GM06990 (cell line): ENCODE results near the gene DLX4.

Source experiments
- DNase-seq: peaks from one replicate; pipeline ENCODE4 v3.0.0-alpha.2; 2011; ENCODE audit not compliant: insufficient read length; ENCODE audit errors: extremely low read depth
- H3K27me3 ChIP-seq: replicated peaks from 2 replicates; pipeline ENCODE4 v1.6.0; 2011; ENCODE audit warnings: low read length; ENCODE audit not compliant: control insufficient read depth, insufficient read depth
- H3K36me3 ChIP-seq: 2 replicates; pipeline ENCODE4 v1.5.1; 2011; ENCODE audit warnings: low read length; ENCODE audit not compliant: control insufficient read depth, insufficient read depth
- H3K4me3 ChIP-seq: replicated peaks from 2 replicates; pipeline ENCODE4 v1.5.1; 2011; ENCODE audit warnings: low read depth, mild to moderate bottlenecking, control low read depth, low read length
- TF ChIP-seq, protein P1 (sequence below): IDR thresholded peaks from 2 replicates; pipeline ENCODE4 v1.5.1; 2011; ENCODE audit warnings: low read length, control low read depth, mild to moderate bottlenecking, inconsistent platforms; ENCODE audit not compliant: insufficient read depth, poor library complexity, severe bottlenecking

The DLX4 gene, protein sequence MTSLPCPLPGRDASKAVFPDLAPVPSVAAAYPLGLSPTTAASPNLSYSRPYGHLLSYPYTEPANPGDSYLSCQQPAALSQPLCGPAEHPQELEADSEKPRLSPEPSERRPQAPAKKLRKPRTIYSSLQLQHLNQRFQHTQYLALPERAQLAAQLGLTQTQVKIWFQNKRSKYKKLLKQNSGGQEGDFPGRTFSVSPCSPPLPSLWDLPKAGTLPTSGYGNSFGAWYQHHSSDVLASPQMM

DNA sequence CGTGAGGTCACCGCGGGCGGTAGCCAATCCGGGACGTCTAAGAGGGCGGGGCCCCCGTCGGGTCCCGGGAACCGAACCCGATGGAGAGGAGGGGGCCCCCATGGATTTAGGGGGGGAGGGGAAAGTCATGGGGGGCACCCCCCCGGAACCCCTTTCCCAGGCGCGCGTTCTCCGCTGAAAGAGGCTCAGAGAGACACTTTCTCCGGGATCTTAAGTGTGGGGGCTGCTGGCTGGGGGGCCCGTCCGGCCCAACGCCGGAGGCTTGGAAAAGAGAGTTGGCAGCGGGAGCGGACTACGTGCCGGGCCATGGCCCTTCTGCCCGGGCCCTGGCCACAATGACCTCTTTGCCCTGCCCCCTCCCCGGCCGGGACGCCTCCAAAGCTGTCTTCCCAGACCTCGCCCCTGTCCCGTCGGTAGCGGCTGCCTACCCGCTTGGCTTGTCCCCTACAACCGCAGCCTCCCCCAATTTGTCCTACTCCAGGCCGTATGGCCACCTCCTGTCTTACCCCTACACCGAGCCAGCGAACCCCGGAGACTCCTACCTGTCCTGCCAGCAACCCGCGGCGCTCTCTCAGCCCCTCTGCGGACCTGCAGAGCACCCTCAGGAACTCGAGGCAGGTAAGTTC, at the start of gene DLX4:
Gene DLX4 (plus strand): TSS at position 57 of the 626 bp plus-strand sequence. CDS start 279 bp downstream, at position 336.
- DNase-seq, result no peak
- Histone ChIP-seq H3K27me3 (peaks cover 6% of the 10 kb centered on the region), H3K36me3 (no peaks in the 10 kb centered on the region), H3K4me3 (peak within 1 kb of the TSS; percentile 69)
- TF ChIP-seq, protein P1, sequence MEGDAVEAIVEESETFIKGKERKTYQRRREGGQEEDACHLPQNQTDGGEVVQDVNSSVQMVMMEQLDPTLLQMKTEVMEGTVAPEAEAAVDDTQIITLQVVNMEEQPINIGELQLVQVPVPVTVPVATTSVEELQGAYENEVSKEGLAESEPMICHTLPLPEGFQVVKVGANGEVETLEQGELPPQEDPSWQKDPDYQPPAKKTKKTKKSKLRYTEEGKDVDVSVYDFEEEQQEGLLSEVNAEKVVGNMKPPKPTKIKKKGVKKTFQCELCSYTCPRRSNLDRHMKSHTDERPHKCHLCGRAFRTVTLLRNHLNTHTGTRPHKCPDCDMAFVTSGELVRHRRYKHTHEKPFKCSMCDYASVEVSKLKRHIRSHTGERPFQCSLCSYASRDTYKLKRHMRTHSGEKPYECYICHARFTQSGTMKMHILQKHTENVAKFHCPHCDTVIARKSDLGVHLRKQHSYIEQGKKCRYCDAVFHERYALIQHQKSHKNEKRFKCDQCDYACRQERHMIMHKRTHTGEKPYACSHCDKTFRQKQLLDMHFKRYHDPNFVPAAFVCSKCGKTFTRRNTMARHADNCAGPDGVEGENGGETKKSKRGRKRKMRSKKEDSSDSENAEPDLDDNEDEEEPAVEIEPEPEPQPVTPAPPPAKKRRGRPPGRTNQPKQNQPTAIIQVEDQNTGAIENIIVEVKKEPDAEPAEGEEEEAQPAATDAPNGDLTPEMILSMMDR, result no peak

- no peak for DNase-seq
- Histone ChIP-seq H3K27me3 (peaks cover 4% of the 10 kb centered on the region), H3K4me3 (no peak overlapping the region), H3K36me3 (no peaks in the 10 kb centered on the region)
- TF ChIP-seq, protein P1, result no peak
Measured at GRCh38 chr17:49920030-49920769, 48.8 kb upstream of the DLX4 start.

DNA sequence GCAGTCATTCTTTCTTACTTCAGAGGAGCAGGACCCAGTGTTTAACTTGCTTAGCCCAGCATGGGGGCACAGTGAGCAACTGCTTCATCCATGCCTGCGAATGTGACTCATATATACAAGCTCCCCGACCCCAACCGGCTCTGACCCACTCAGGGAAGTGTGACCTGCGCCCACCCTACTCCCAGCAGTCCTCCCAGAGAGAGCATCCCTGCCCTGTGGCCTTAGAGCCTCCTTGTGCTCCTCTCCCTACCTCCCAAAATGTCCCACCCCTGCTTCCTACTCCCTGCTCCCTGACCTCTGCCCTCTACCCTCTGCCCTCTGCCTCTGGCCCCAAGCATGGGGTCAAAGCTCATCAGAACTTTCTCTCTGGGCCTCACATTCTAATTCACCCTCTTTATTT, 46.9 kb upstream of the DLX4 start:
- no peak for DNase-seq
- Histone ChIP-seq H3K4me3 (no peak overlapping the region), H3K36me3 (no peaks in the 10 kb centered on the region), H3K27me3 (no peaks in the 10 kb centered on the region; the same call in 1 of the 2 replicates)
- TF ChIP-seq, protein P1, result no peak

DNA sequence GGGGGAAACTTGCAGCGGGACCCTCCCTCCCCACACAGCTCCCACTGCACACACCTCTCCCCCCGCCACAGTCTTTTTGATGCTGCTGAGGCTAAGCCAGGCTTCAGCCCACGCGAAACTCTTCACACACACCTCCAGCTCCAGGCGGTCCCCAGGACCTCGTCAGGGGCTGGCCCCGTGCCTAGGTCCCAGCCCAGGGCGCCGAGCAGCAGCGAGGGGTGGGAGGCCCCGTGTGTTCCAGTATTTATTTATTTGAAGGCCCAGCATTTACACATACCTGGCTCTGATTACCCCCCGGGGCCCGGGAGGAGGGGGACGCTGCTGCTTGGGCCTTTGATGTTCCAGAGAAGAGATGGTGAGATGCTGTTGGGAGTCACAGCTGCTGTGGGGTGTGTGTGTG, 44.9 kb upstream of the DLX4 start:
- TF ChIP-seq, protein P1, result no peak
- H3K36me3 ChIP-seq, result no peaks in the 10 kb centered on the region
- H3K27me3 ChIP-seq, result no peaks in the 10 kb centered on the region; the same call in none of the 2 replicates
- no peak overlapping the region for H3K4me3 ChIP-seq
- no peak for DNase-seq

- Histone ChIP-seq H3K4me3 (no peak overlapping the region), H3K27me3 (no peaks in the 10 kb centered on the region; the same call in none of the 2 replicates), H3K36me3 (no peaks in the 10 kb centered on the region)
- TF ChIP-seq, protein P1, result no peak
- no peak for DNase-seq
Measured at GRCh38 chr17:49924589-49924988, 44.4 kb upstream of the DLX4 start.
